DOHH2 (cell line): ENCODE results near the gene GBGT1.
"Not testable (repeated sequence)": the region's sequence is repeated elsewhere in the genome, so short reads cannot be mapped to it uniquely, and the experiment has no call there.

Experiments used
- CTCF ChIP-seq: fragments of 200-600 bp; sonication (generic); IDR thresholded peaks from one replicate; pipeline ENCODE4 v1.5.1; 2014; ENCODE audit warnings: antibody characterized with exemption, mild to moderate bottlenecking, low read depth, low read length; ENCODE audit not compliant: poor library complexity, severe bottlenecking
- EZH2phosphoT487 ChIP-seq: fragments of 200-600 bp; sonication (generic); IDR thresholded peaks from 2 replicates; pipeline ENCODE4 v1.6.1; 2017; ENCODE audit warnings: borderline replicate concordance, mild to moderate bottlenecking, antibody characterized with exemption, low read length, moderate library complexity, mixed read lengths

- TF ChIP-seq EZH2phosphoT487, CTCF: not testable (repeated sequence)
Observed at GRCh38 chr9:133169687-133170086, 6.0 kb upstream of the GBGT1 start.
